Mammary epithelial cell (primary cell): ENCODE results near the gene COG8.

Experiments used
- EZH2 ChIP-seq: IDR thresholded peaks from 2 replicates; pipeline ENCODE4 v1.6.1; 2012; ENCODE audit warnings: low read length, inconsistent platforms, borderline replicate concordance
- TF ChIP-seq, protein P1 (sequence below), 2 donors: IDR thresholded peaks in 1 of 2; conservative IDR thresholded peaks in 1 of 2; 2 replicates each; pipeline ENCODE4 v1.5.1; 2011 to 2012; ENCODE audit warnings: inconsistent platforms in 2 of 2, low read length in 2 of 2, mild to moderate bottlenecking in 2 of 2, control low read depth in 1 of 2, low read depth in 1 of 2; ENCODE audit not compliant: insufficient read depth in 1 of 2; ENCODE audit errors: extremely low read depth in 1 of 2

- TF ChIP-seq, protein P1, sequence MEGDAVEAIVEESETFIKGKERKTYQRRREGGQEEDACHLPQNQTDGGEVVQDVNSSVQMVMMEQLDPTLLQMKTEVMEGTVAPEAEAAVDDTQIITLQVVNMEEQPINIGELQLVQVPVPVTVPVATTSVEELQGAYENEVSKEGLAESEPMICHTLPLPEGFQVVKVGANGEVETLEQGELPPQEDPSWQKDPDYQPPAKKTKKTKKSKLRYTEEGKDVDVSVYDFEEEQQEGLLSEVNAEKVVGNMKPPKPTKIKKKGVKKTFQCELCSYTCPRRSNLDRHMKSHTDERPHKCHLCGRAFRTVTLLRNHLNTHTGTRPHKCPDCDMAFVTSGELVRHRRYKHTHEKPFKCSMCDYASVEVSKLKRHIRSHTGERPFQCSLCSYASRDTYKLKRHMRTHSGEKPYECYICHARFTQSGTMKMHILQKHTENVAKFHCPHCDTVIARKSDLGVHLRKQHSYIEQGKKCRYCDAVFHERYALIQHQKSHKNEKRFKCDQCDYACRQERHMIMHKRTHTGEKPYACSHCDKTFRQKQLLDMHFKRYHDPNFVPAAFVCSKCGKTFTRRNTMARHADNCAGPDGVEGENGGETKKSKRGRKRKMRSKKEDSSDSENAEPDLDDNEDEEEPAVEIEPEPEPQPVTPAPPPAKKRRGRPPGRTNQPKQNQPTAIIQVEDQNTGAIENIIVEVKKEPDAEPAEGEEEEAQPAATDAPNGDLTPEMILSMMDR (conservative IDR thresholded peaks at IDR 0.05 in 1 of 2, IDR thresholded peaks at IDR 0.05 in 1 of 2; ENCODE audit: extremely low read depth in 1 of 2, insufficient read depth in 1 of 2, low read depth in 1 of 2, low read length in 2 of 2) = no peak
- TF ChIP-seq EZH2 = no peak
These were observed 39.4 kb upstream of the COG8 start for GRCh38 chr16:69378760-69379159.
